GM19452 (cell line): ENCODE results near the gene EEIG1.
"Not testable (repeated sequence)": the region's sequence is repeated elsewhere in the genome, so short reads cannot be mapped to it uniquely, and the experiment has no call there.

Experiments
- ATAC-seq: cut with Tn5 transposase; IDR thresholded peaks from one replicate; pipeline ENCODE4 v1.9.1; 2021; ENCODE audit not compliant: unreplicated experiment

EEIG1 gene

GRCh38 chr9:127980706-127981558 lies at the start of gene EEIG1:
TSS of gene EEIG1 (minus strand) at chr9:127980989. CDS start at chr9:127980137, 852 bp downstream.
- ATAC-seq = peak; percentile 75

GRCh38 chr9:128027705-128028104 lies 46.9 kb upstream of the EEIG1 start:
- ATAC-seq = no peak

GRCh38 chr9:128026773-128027541 lies 46.2 kb upstream of the EEIG1 start:
- no peak for ATAC-seq

- ATAC-seq = peak; percentile 54
These were observed 45.5 kb upstream of the EEIG1 start for GRCh38 chr9:128026255-128026772.

DNA sequence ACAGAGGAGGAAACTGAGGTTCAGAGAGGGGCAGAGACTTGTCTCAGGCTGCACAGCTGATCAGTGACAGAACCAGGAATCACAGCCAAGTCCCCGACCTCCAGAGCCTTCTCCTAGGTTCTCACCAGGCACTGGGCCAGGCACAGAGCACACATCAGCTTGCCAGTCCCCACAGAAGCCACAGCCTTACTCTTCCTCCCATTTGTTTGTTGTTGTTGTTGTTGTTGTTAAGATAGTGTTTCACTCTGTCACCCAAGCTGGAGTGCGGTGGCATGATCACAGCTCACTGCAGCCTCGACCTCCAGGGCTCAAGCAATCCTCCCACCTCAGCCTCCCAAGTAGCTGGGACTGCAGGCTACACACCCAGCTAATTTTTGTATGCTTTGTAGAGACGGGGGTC lies 44.9 kb upstream of the EEIG1 start:
- no peak for ATAC-seq

- ATAC-seq = no peak
These were observed 44.0 kb upstream of the EEIG1 start for GRCh38 chr9:128024761-128025308.

DNA sequence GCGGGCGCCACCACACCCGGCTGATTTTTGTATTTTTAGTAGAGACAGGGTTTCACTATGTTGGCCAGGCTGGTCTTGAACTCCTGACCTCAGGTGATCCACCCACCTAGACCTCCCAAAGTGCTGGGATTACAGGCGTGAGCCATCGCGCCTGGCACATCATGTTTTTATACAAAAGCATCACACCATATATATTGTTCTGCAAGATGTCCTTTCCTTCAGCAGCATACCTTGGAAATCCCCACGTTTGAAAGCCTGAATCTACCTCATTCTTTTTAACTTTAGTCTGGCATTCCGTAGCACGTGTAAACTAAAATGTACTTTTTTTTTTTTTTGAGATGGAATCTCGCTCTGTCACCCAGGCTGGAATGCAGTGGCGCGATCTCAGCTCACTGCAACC lies 42.9 kb upstream of the EEIG1 start:
- ATAC-seq = not testable (repeated sequence)

DNA sequence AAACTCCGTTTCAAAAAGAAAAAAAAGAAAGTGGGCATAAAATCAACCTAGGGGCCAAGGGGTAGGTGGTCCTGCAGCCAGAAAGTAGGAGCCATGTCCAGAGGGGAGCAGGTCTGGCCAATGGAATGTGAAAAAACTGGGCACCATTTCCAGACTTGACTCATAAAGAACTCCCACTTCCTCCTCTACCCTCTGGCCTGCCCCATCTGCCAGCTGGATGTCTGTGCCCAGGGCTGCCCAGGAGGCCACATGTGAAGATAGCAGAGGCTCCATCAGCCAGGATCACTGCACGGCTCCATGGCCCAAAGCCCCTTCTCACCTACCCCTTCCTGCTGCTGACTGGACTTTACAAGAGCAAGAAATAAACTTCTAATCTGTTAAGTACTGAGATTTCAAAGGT lies 42.1 kb upstream of the EEIG1 start:
- ATAC-seq = no peak

DNA sequence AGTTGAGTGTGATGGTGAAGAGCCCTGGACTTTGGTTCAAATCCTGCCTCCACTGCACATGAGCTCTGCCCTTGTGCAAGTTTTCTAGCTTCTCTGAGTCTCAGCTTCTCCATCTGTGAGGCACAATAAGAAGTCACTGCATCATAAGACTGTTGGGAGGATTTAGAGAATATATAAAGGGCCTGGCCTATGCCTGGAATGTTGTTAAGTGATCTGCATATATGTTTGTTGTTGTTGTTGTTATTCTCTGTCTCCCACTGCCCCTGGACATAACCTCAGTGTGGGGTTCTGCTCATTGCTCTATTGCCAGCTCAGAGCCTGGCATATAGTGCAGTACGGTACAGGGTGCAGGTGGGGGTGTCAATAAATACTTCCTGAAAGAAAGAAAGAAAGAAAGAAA lies 40.3 kb upstream of the EEIG1 start:
- ATAC-seq = no peak

- ATAC-seq = no peak
These were observed 39.9 kb upstream of the EEIG1 start for GRCh38 chr9:128020692-128021091.

DNA sequence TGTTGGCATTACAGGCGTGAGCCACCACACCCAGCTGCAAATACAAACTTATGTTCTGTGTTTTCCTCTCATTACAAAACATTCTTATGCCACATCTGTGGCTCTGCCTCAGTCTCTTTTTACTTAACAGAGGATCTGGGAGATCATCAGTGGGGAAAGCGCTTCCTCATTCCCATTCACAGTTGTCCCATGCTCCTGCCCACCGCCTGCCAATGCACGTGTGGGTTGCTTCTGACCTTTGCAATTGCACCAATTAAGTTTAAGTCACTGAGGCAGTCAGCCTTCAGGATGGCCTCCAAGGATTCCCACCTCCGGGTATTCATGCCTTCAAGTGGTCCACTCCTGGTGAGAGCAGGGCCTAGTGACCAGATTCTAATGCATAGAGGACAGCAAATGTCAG lies 34.9 kb upstream of the EEIG1 start:
- ATAC-seq = no peak

GRCh38 chr9:128011071-128011817 lies 30.5 kb upstream of the EEIG1 start:
- no peak for ATAC-seq

- ATAC-seq = no peak
These were observed 28.9 kb upstream of the EEIG1 start for GRCh38 chr9:128009639-128010038.

GRCh38 chr9:128008171-128008570 lies 27.4 kb upstream of the EEIG1 start:
- no peak for ATAC-seq

DNA sequence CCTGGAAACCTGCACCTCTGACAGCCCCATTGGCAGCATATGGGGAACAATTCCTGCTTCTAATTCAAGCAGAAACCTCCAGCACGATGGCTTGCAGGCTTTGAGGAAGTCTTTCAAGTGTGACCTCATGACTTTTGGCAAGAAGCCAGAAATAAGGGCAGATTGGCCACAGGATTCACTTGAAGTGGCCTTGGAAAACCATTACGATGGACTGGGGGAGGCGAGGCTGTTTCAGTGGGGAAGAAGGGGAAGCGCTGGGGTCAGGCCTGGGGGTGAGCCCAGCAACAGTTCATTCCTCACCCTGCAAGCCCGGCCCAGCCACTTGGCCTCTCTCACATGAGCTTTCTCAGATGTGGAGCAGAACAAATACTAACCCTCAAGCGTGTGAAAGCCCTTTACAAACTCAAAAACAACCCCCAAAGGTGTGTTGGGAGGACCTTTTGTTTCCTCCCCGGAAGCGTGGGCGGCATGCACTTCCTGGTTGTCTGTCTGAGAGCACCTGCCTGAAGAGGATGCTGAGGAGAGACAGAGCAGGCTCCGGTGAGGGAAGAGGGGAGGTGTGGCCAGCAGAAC lies 26.9 kb upstream of the EEIG1 start:
- peak; percentile 70 for ATAC-seq

- no peak for ATAC-seq
These were observed 25.7 kb upstream of the EEIG1 start for GRCh38 chr9:128006332-128006996.

- ATAC-seq = no peak
These were observed 25.1 kb upstream of the EEIG1 start for GRCh38 chr9:128005923-128006322.

DNA sequence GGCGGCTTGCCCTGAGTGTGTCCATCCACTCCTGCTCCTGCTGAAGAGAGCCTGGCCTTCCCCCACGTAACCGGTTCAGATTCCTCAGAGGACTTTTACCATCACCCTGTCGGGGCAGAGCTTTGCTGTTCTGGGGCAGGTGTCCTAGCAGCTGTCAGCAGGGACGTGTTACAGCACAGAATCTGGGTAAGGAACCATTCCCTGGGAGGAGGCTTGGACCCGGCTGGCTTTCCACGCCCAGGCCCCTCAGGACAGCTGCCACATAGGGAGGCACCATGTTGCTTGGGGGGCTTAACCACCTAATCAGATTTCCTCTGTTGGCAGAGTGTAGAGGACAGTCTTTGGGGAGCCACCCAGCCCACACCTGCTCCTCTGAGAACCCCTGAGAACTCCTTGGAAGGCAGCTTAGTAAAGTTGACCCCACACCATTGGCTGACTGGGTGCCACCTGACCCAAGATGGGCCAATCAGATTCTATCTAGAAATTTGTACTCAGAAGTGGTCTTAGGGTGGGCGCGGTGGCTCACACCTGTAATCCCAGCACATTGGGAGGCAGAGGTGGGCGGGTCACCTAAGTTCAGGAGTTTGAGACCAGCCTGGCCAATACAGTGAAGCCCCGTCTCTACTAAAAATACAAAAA lies 23.3 kb upstream of the EEIG1 start:
- ATAC-seq = no peak

DNA sequence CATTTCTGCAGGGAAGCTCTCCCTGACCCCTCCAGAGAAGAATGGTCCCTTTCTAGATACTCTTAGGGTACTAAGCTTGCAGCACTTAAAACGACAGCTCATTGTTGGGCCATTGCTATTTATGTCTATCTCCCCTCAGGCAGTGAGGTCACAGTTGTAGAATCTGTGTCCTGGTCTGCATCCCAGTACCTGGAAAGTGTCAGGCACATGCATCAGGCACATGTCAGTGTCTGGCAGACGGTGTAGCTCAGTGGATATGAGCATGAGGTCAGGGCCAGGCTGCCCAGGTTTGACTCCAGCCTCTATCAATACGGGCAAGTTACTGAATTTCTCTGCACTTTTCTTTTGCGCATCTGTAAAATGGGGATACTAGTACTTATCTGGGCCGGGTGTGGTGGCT lies 22.2 kb upstream of the EEIG1 start:
- ATAC-seq = no peak
